GM13977 (cell line): ENCODE results near the gene AGAP1.

ENCODE experiments used
- DNase-seq: peaks from one replicate; pipeline ENCODE4 v3.0.0; 2012; ENCODE audit warnings: low spot score
- CTCF ChIP-seq: IDR thresholded peaks from 2 replicates; pipeline ENCODE4 v1.5.1; 2012; ENCODE audit warnings: mild to moderate bottlenecking, control low read depth; ENCODE audit not compliant: insufficient read depth; ENCODE audit errors: extremely low read depth, missing control alignments
- in situ Hi-C: fragments of 300-500 bp; cut with MboI; formaldehyde crosslinking; loops from one replicate; pipeline ENCODE4 v1.12.0; 2022; ENCODE audit warnings: low sequenced_read_pairs, low pct_unique_long_range_greater_than_20kb, mixed read lengths, inconsistent platforms; ENCODE audit not compliant: unreplicated experiment

AGAP1 gene

GRCh38 chr2:235719146-235719942 is 225.5 kb downstream of the AGAP1 start:
- DNase-seq = no peak
- in situ Hi-C loops = no loop called here

GRCh38 chr2:235721625-235722024 is 227.8 kb downstream of the AGAP1 start:
- DNase-seq = no peak
- TF ChIP-seq CTCF = no peak
- in situ Hi-C loops = no loop called here

More at GRCh38 chr2:235719146-235719942, 225.5 kb downstream of the AGAP1 start:
- no peak for TF ChIP-seq CTCF

GRCh38 chr2:235722869-235723268 is 229.0 kb downstream of the AGAP1 start:
- DNase-seq = no peak
- in situ Hi-C loops = no loop called here
- no peak for TF ChIP-seq CTCF

GRCh38 chr2:235723371-235723770 is 229.5 kb downstream of the AGAP1 start:
- in situ Hi-C loops = no loop called here
- no peak for DNase-seq
- TF ChIP-seq CTCF = no peak

GRCh38 chr2:235723811-235724465 is 230.1 kb downstream of the AGAP1 start:
- no peak for TF ChIP-seq CTCF
- DNase-seq = no peak
- in situ Hi-C loops = no loop called here

DNA sequence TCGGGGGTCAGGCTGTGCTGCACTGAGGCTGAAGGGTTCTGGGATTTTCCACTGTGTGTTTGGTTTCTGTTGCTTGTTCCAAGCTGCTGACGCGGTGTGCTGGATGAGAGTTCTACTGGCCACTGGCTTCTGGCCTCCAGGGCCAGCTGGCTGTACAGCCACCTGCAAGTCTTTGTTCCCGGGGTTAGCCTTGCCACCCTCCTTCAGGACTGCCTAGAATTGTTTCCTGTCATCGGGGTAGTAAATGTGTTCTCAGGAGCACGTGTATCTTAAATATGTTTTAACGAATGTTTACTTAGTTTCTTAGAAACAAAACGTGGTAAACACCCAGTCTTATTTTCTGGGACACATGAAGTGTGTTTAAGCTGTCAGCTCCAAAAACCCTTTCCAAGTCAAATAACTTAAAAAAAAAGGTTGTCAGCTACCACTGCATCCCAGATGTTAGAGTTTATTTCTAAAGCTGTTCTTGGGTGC is 231.2 kb downstream of the AGAP1 start:
- DNase-seq = no peak
- TF ChIP-seq CTCF = no peak
- in situ Hi-C loops = loop anchor here (25.0 kb wide), 2 partner anchors 588 to 1163 kb away; no protein-coding TSS in a partner anchor
